BLaER1 (cell line): ENCODE measurements around the gene CDH22.

Experiments used
- H3K27ac ChIP-seq: shearing (Covaris generic); formaldehyde crosslinking; 2 replicates; pipeline ENCODE4 v1.8.1; 2022
- H3K27me3 ChIP-seq: shearing (Covaris generic); formaldehyde crosslinking; 2 replicates; pipeline ENCODE4 v1.8.1; 2022
- H3K36me3 ChIP-seq: shearing (Covaris generic); formaldehyde crosslinking; 2 replicates; pipeline ENCODE4 v1.8.1; 2022
- H3K4me1 ChIP-seq: shearing (Covaris generic); formaldehyde crosslinking; 2 replicates; pipeline ENCODE4 v1.8.1; 2022
- H3K4me2 ChIP-seq: shearing (Covaris generic); formaldehyde crosslinking; 2 replicates; pipeline ENCODE4 v1.8.1; 2022
- H3K4me3 ChIP-seq: shearing (Covaris generic); formaldehyde crosslinking; 2 replicates; pipeline ENCODE4 v1.8.1; 2022
- H3K9ac ChIP-seq: shearing (Covaris generic); formaldehyde crosslinking; 2 replicates; pipeline ENCODE4 v1.8.1; 2022
- H3K9me3 ChIP-seq: shearing (Covaris generic); formaldehyde crosslinking; 2 replicates; pipeline ENCODE4 v1.8.1; 2022
- H4K20me1 ChIP-seq: shearing (Covaris generic); formaldehyde crosslinking; 2 replicates; pipeline ENCODE4 v1.8.1; 2022
- Cebpa-rat ChIP-seq: shearing (Covaris generic); IDR thresholded peaks from 2 replicates; pipeline ENCODE4 v1.8.1; 2022

The CDH22 gene

DNA sequence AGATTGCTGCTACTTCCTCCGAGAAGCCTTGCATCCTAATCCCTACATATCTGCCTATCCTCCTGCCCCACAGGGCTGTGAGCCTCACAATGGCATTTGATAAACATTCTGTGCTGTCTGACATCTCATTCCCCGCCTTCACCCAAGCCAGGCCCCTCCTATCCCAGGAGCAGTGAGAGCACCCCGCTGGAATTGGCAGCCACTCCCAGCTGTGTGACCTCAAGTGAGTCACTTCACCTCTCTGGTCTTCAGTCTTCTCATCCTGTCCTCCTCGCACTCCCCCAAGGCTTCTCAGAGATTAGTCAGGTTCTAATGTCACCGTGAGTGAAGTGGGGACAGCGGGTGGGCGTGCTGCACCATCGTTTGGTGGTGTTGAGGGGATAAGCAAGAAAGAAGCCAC, 81.7 kb downstream of the CDH22 start:
- Histone ChIP-seq H3K4me1 (0 out of 2 replicates have a peak, but pooled peaks cover under 1% of the 10 kb centered on the region), H4K20me1 (peaks cover 24% of the 10 kb centered on the region; the same call in 1 of the 2 replicates), H3K36me3 (no peaks in the 10 kb centered on the region), H3K4me2 (no peak overlapping the region), H3K9ac (no peak overlapping the region), H3K4me3 (no peak overlapping the region), H3K9me3 (no peaks in the 10 kb centered on the region), H3K27ac (no peak overlapping the region), H3K27me3 (0 out of 2 replicates have a peak, but pooled peaks cover 3% of the 10 kb centered on the region)
- TF ChIP-seq Cebpa-rat, result no peak

DNA sequence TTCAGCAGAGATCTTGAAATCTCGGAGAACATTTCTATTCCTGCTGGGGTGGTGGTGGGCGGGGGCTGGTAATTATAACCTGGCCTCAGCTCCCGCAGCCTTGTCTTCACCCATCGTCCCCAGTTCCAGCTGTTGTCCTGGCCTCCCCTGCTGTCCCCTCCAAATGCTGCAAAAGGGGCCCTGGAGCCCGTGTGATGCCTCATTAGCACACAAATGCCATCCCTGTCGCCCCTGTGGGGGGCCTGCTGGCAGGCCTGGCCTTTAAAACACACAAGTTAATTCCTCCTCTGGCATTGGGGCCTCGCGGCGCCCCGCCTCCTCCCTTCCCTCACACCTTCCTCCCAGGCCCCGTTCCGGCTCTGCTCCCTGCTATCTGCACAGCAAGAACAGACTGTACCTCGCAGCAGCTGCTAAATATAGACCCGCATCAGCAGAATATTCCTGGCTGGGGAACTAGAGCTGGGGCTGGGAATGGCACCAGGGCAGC, 85.7 kb downstream of the CDH22 start:
- H3K4me1 ChIP-seq, result peaks cover 12% of the 10 kb centered on the region; the same call in 1 of the 2 replicates

DNA sequence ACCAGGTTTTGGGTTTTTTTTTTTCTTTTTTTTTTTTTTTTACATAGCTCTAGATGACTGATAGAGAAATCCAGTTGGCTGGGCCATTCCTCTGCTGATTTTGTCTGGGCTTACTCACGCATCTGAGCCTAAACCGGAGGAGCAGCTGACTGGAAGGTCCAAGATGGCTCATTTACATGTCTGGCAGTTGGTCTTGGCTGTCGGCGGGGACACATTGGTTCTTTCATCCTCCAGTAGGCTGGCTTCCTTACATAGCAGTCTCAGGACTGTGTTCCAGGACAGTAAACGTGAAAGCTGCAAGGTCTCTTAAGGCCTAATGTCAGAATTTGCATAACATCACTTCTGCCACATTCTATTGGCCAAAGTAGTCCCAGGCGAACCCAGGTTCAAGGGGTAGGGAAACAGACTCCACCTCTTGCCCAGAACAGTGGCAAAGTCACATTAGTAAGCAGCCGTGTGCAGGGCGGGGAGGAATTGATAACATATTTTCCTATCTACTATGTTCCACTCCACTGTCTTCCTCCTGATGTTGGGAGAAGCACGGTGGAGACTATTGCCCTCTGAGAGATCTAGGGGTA, 87.0 kb downstream of the CDH22 start:
- Histone ChIP-seq H3K36me3 (no peaks in the 10 kb centered on the region), H3K27me3 (no peaks in the 10 kb centered on the region), H3K27ac (no peak overlapping the region), H3K4me1 (peaks cover 12% of the 10 kb centered on the region; the same call in 1 of the 2 replicates), H3K9ac (no peak overlapping the region), H4K20me1 (no peaks in the 10 kb centered on the region), H3K9me3 (no peaks in the 10 kb centered on the region), H3K4me2 (no peak overlapping the region), H3K4me3 (no peak overlapping the region)
- no peak for TF ChIP-seq Cebpa-rat

More for the DNA sequence above, 85.7 kb downstream of the CDH22 start:
- no peak for TF ChIP-seq Cebpa-rat
- Histone ChIP-seq H3K4me3 (no peak overlapping the region), H4K20me1 (no peaks in the 10 kb centered on the region), H3K9ac (no peak overlapping the region), H3K27ac (no peak overlapping the region), H3K36me3 (no peaks in the 10 kb centered on the region), H3K27me3 (0 out of 2 replicates have a peak, but pooled peaks cover 3% of the 10 kb centered on the region), H3K9me3 (no peaks in the 10 kb centered on the region), H3K4me2 (no peak overlapping the region)

DNA sequence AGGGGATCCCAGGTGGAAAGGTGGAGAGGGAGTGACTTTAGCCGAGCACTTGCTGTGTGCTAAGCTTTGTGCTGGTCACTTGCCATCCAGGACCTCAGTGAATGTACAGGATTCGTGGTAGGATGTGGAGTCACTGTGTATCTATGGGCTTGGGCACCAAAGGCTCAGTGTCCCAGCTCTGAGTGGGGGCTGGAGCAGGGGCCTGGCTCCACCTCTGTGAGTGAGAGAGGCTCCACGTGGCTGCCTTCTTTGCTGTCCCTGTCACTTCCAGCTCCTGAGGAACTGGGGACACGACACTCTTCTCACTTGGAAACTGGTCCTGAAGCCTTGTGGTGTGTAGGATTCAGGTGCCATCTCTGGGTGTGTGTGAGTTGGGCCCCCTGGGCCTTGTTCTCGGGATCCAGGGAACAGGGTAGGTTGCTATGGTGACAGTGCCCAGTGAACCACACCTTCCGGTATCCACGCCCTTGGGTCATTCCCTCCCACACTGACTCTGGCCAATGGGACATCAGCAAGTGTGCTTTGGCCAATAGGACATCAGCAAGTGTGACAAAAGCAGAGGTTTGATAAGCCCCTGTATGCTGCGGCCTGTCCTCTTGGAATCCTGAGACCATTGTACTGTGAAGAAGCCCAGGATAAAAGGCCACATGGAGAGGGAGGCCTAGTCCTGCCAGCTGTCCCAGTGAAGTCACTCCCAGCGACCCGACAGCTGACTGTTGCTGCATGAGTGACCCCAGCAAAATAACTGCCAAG, 87.7 kb downstream of the CDH22 start:
- Histone ChIP-seq H3K4me1 (peaks cover 12% of the 10 kb centered on the region; the same call in 1 of the 2 replicates), H3K4me2 (no peak overlapping the region), H3K27me3 (no peaks in the 10 kb centered on the region), H3K27ac (no peak overlapping the region), H3K9me3 (no peaks in the 10 kb centered on the region), H4K20me1 (no peaks in the 10 kb centered on the region), H3K4me3 (no peak overlapping the region), H3K36me3 (no peaks in the 10 kb centered on the region), H3K9ac (no peak overlapping the region)
- no peak for TF ChIP-seq Cebpa-rat

DNA sequence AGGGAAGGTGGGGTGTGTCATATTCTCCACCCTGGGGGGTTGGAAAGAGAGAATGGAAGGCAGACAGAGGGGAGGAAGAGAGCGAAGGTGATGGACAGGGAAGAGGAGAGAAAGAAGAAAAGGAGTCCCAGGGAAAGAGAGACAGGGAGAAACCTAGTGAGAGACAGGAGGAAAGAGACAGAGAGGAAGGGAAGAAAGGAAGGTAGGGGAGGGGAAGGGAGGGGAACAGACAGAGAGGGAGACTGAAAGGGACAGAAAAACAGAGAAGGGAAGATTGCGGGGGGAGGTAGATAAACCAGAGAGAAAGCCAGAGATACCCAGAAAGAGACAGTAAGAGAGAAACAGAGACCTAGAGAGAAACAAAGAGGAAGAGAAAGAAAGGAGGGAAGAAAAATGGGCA, 88.4 kb downstream of the CDH22 start:
- peaks cover 12% of the 10 kb centered on the region; the same call in 1 of the 2 replicates for H3K4me1 ChIP-seq
- no peaks in the 10 kb centered on the region for H3K9me3 ChIP-seq
- H3K4me3 ChIP-seq, result no peak overlapping the region
- H3K36me3 ChIP-seq, result no peaks in the 10 kb centered on the region
- no peak overlapping the region for H3K4me2 ChIP-seq
- TF ChIP-seq Cebpa-rat, result no peak
- no peaks in the 10 kb centered on the region for H3K27me3 ChIP-seq
- no peaks in the 10 kb centered on the region for H4K20me1 ChIP-seq
- H3K9ac ChIP-seq, result no peak overlapping the region
- no peak overlapping the region for H3K27ac ChIP-seq

DNA sequence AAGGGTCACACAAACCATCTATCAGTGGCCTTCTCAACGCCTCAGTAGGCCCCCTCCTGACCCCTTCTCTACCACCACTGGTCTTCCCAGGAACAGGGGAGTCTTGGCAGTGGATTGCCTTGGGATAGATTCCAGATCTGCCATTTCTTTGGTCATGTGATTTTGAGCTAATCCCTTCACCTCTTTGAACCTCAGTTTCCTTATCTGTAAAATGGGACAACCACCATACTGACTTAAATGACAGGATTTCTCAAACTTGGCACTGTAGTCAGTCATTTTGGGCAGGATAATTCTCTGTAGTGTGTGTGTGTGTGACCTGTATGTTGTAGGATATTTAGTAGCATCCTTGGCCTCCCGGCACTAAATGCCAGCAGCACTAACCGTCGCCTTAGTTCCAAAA, 89.1 kb downstream of the CDH22 start:
- no peak overlapping the region for H3K9ac ChIP-seq
- no peaks in the 10 kb centered on the region for H3K27me3 ChIP-seq
- no peak overlapping the region for H3K27ac ChIP-seq
- no peaks in the 10 kb centered on the region for H4K20me1 ChIP-seq
- H3K36me3 ChIP-seq, result no peaks in the 10 kb centered on the region
- no peak for TF ChIP-seq Cebpa-rat
- no peak overlapping the region for H3K4me2 ChIP-seq
- no peaks in the 10 kb centered on the region for H3K9me3 ChIP-seq
- H3K4me1 ChIP-seq, result peaks cover 12% of the 10 kb centered on the region; the same call in 1 of the 2 replicates
- H3K4me3 ChIP-seq, result no peak overlapping the region

DNA sequence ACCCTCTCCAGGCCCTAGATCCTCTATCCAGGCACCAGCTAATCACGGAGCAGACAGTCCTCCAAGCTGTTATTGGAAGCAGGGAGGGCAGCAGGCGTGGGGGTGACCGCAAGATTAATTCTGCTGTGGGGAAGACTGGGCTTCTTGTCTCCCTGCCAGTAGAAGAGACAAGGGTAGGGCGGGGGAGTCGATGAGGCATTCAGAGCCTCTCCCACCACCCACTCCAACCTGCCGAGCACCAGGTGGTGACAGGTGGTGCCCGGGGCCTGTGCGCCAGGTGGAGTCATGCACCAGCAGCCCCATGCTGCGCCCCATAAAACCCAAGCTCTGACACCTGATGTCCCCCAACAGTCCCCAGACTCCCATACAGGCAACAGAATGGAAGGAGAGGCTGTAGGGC, 89.6 kb downstream of the CDH22 start:
- H3K36me3 ChIP-seq, result no peaks in the 10 kb centered on the region
- H4K20me1 ChIP-seq, result no peaks in the 10 kb centered on the region
- no peak overlapping the region for H3K4me3 ChIP-seq
- H3K9me3 ChIP-seq, result no peaks in the 10 kb centered on the region
- no peak overlapping the region for H3K4me2 ChIP-seq
- no peaks in the 10 kb centered on the region for H3K27me3 ChIP-seq
- peaks cover 12% of the 10 kb centered on the region; the same call in 1 of the 2 replicates for H3K4me1 ChIP-seq
- H3K27ac ChIP-seq, result no peak overlapping the region
- H3K9ac ChIP-seq, result no peak overlapping the region
- no peak for TF ChIP-seq Cebpa-rat

DNA sequence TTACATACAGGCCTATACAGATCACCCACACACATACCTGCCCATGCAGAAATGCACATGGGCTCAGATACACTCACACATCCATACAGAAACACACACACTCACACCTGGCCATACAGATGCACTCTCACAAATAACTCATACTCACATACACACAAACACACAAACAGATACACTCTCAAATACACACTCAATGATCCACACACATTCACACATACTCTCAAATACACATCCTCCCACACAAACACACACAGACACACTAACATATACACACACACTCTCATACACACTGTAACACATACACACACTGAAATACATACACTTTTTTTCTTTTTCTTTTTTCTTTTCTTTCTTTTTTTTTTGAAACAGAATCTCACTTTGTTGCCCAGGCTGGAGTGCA, 90.7 kb downstream of the CDH22 start:
- H3K9me3 ChIP-seq, result no peaks in the 10 kb centered on the region
- H3K9ac ChIP-seq, result no peak overlapping the region
- no peaks in the 10 kb centered on the region for H3K27me3 ChIP-seq
- no peaks in the 10 kb centered on the region for H3K36me3 ChIP-seq
- H3K4me1 ChIP-seq, result peaks cover 12% of the 10 kb centered on the region; the same call in 1 of the 2 replicates
- no peak overlapping the region for H3K4me3 ChIP-seq
- TF ChIP-seq Cebpa-rat, result no peak
- no peaks in the 10 kb centered on the region for H4K20me1 ChIP-seq
- no peak overlapping the region for H3K27ac ChIP-seq
- no peak overlapping the region for H3K4me2 ChIP-seq

DNA sequence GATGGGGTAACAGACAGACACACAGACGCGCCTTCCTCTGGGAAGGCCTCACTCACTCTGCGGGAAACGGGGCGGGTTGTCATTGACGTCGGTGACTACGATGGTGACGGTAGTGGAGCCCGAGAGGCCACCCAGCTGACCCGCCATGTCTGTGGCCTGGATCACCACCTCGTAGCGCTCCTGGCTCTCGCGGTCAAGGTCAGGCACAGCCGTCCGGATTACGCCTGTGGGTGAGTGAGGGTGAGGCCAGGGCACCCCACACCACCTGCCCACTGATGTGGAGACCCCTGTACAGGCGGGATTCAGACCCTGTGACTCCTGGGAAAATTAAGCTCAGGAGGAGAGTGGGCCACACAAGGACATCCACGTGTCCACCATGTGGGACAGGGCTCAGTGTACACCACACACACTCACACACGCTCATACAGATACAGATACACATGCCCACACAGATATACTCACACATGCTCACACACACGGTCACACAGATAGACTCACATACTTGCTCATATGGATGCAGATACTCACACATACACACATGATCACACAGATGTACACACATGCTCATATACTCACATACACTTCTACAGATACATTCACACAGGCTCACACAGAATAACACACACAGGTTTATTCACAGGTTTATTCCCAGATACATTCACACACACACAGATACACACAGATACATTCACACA, 91.4 kb downstream of the CDH22 start:
- Histone ChIP-seq H3K4me3 (no peak overlapping the region), H3K27me3 (no peaks in the 10 kb centered on the region), H4K20me1 (no peaks in the 10 kb centered on the region), H3K9me3 (no peaks in the 10 kb centered on the region), H3K36me3 (no peaks in the 10 kb centered on the region), H3K27ac (no peak overlapping the region), H3K4me1 (peaks cover 12% of the 10 kb centered on the region; the same call in 1 of the 2 replicates), H3K4me2 (no peak overlapping the region), H3K9ac (no peak overlapping the region)
- TF ChIP-seq Cebpa-rat, result no peak
